Liver (tissue), 9 donors: ENCODE results near the gene EPHA6. TPM values are rescaled to one million over a fixed set of nuclear protein-coding genes. Genes with fewer than 3 reads are reported as not detected.

ENCODE experiments used
- DNase-seq: peaks from one replicate; pipeline ENCODE4 v3.0.0-alpha.2; 2017; ENCODE audit warnings: low spot score
- H3K27ac ChIP-seq, 2 donors: one replicate each; pipeline ENCODE4 v1.7.0; 2013; ENCODE audit warnings: inconsistent platforms in 2 of 2, low read length in 2 of 2, control low read depth in 1 of 2, low read depth in 1 of 2, mild to moderate bottlenecking in 1 of 2
- H3K27me3 ChIP-seq, 4 donors: one replicate each; pipeline versions ENCODE4 v1.6.1 to v1.7.0; 2013; ENCODE audit warnings: low read length in 3 of 4, inconsistent platforms in 1 of 4, mild to moderate bottlenecking in 1 of 4, moderate library complexity in 1 of 4; ENCODE audit not compliant: control insufficient read depth in 4 of 4, insufficient read depth in 4 of 4
- H3K36me3 ChIP-seq, 4 donors: one replicate each; pipeline versions ENCODE4 v1.6.1 to v1.7.0; 2013; ENCODE audit warnings: low read length in 3 of 4, mild to moderate bottlenecking in 3 of 4, low read depth in 1 of 4, moderate library complexity in 1 of 4; ENCODE audit not compliant: control insufficient read depth in 4 of 4, insufficient read depth in 3 of 4
- H3K4me1 ChIP-seq, 4 donors: one replicate each; pipeline versions ENCODE4 v1.6.1 to v1.7.0; 2013; ENCODE audit warnings: low read length in 3 of 4, mild to moderate bottlenecking in 3 of 4, moderate library complexity in 1 of 4; ENCODE audit not compliant: control insufficient read depth in 4 of 4, insufficient read depth in 4 of 4
- H3K4me3 ChIP-seq, 3 donors: one replicate each; pipeline versions ENCODE4 v1.6.1 to v1.7.0; 2013; ENCODE audit warnings: low read length in 3 of 3, control low read depth in 1 of 3, low read depth in 1 of 3, mild to moderate bottlenecking in 1 of 3
- H3K9ac ChIP-seq, 2 donors: one replicate each; pipeline ENCODE4 v1.7.0; 2013; ENCODE audit warnings: low read length in 2 of 2, mild to moderate bottlenecking in 2 of 2, moderate library complexity in 2 of 2, control low read depth in 1 of 2, low read depth in 1 of 2
- H3K9me3 ChIP-seq, 4 donors: one replicate each; pipeline versions ENCODE4 v1.6.1 to v1.7.0; 2013; ENCODE audit warnings: low read length in 3 of 4; ENCODE audit not compliant: control insufficient read depth in 4 of 4
- ATF3 ChIP-seq: IDR thresholded peaks from 2 replicates; pipeline ENCODE4 v1.6.1; 2016; ENCODE audit warnings: antibody characterized with exemption
- CTCF ChIP-seq: fragments of 150-350 bp; IDR thresholded peaks from 2 replicates; pipeline ENCODE4 v1.5.1; 2017; ENCODE audit warnings: improper control_type of control experiment, low read depth, low read length; ENCODE audit not compliant: missing input control
- EGR1 ChIP-seq, 2 donors: IDR thresholded peaks; 2 replicates each; pipeline ENCODE4 v1.6.1; 2016 to 2018; ENCODE audit warnings: antibody characterized with exemption in 2 of 2, low read depth in 2 of 2
- FOXA1 ChIP-seq: IDR thresholded peaks from 2 replicates; pipeline ENCODE4 v1.6.1; 2016; ENCODE audit warnings: antibody characterized with exemption
- FOXA2 ChIP-seq: IDR thresholded peaks from 2 replicates; pipeline ENCODE4 v1.6.1; 2016; ENCODE audit warnings: antibody characterized with exemption
- GABPA ChIP-seq, 2 donors: IDR thresholded peaks in 1 of 2; conservative IDR thresholded peaks in 1 of 2; 2 replicates each; pipeline ENCODE4 v1.6.1; 2016; ENCODE audit warnings: antibody characterized with exemption in 2 of 2, mild to moderate bottlenecking in 1 of 2, moderate library complexity in 1 of 2
- HNF4A ChIP-seq, 2 donors: conservative IDR thresholded peaks; 2 replicates each; pipeline ENCODE4 v1.6.1; 2016; ENCODE audit warnings: antibody characterized with exemption in 2 of 2, mild to moderate bottlenecking in 2 of 2
- HNF4G ChIP-seq: IDR thresholded peaks from 2 replicates; pipeline ENCODE4 v1.6.1; 2016; ENCODE audit warnings: antibody characterized with exemption
- JUND ChIP-seq, 2 donors: IDR thresholded peaks; 2 replicates each; pipeline ENCODE4 v1.6.1; 2016; ENCODE audit warnings: antibody characterized with exemption in 2 of 2
- MAX ChIP-seq: IDR thresholded peaks from 2 replicates; pipeline ENCODE4 v1.6.1; 2016; ENCODE audit warnings: antibody characterized with exemption
- NR2F2 ChIP-seq: IDR thresholded peaks from 2 replicates; pipeline ENCODE4 v1.6.1; 2016; ENCODE audit warnings: antibody characterized with exemption
- RAD21 ChIP-seq, 2 donors: IDR thresholded peaks; 2 replicates each; pipeline ENCODE4 v1.6.1; 2016; ENCODE audit warnings: antibody characterized with exemption in 2 of 2, mild to moderate bottlenecking in 2 of 2
- REST ChIP-seq: IDR thresholded peaks from 2 replicates; pipeline ENCODE4 v1.6.1; 2016; ENCODE audit warnings: antibody characterized with exemption, mild to moderate bottlenecking
- RXRA ChIP-seq, 2 donors: IDR thresholded peaks; 2 replicates each; pipeline ENCODE4 v1.6.1; 2017 to 2018; ENCODE audit warnings: antibody characterized with exemption in 2 of 2, mild to moderate bottlenecking in 1 of 2
- SP1 ChIP-seq: IDR thresholded peaks from 2 replicates; pipeline ENCODE4 v1.6.1; 2018; ENCODE audit warnings: antibody characterized with exemption, mild to moderate bottlenecking
- TAF1 ChIP-seq: conservative IDR thresholded peaks from 2 replicates; pipeline ENCODE4 v1.6.1; 2016; ENCODE audit warnings: antibody characterized with exemption, mild to moderate bottlenecking
- YY1 ChIP-seq: IDR thresholded peaks from 2 replicates; pipeline ENCODE4 v1.6.1; 2016; ENCODE audit warnings: antibody characterized with exemption, mild to moderate bottlenecking
- ZBTB33 ChIP-seq: IDR thresholded peaks from 2 replicates; pipeline ENCODE4 v1.6.1; 2016; ENCODE audit warnings: antibody characterized with exemption
- WGBS: extraction: QIAGEN DNeasy Blood & Tissue Kit; methylation state at CpG from one replicate; pipeline ENCODE4 v1.1.7; 2013; 5-methylcytosine and 5-hydroxymethylcytosine counted together
- polyA plus RNA-seq, 2 donors: library from polyadenylated mRNA; stranded (reverse) in 1 of 2; unstranded in 1 of 2; fragments of 200-250 nt in 1 of 2; fragments of >200 nt in 1 of 2; fragmentation: Nextera tagmentation in 1 of 2; extraction: Ambion mirVana in 1 of 2; gene quantifications; one replicate each; pipeline versions ENCODE4 v1.2.1 to v1.2.3, GENCODE V29; 2013 to 2015
- total RNA-seq, 2 donors: library from RNA; depleted of rRNA; stranded (reverse); fragments of >200 nt; gene quantifications; one replicate each; pipeline ENCODE4 v1.2.3, GENCODE V29; 2014
- donor health status: healthy.
- donor health status: healthy.
- donor health status: healthy.
- donor health status: healthy.
- donor health status: healthy.

The EPHA6 gene
- total and polyA plus RNA-seq, 4 donors, result 0.05 to 0.17 (median 0.05) TPM; not detected in 1

GRCh38 chr3:97713634-97714033 is 899.2 kb downstream of the EPHA6 start:
- no peak overlapping the region for H3K9ac ChIP-seq
- no peaks in the 10 kb centered on the region for H3K4me1 ChIP-seq
- H3K9me3 ChIP-seq, result no peaks in the 10 kb centered on the region
- no peaks in the 10 kb centered on the region for H3K36me3 ChIP-seq
- H3K27me3 ChIP-seq, result no peaks in the 10 kb centered on the region
- 52% methylated on average over 1 of the region's 1 CpG for WGBS
- no peak overlapping the region for H3K27ac ChIP-seq
- TF ChIP-seq ATF3, result no peak
- no peak for TF ChIP-seq TAF1
- no peak for TF ChIP-seq RXRA (IDR thresholded peaks at IDR 0.05)
- TF ChIP-seq JUND (IDR thresholded peaks at IDR 0.05), result no peak
- no peak for TF ChIP-seq HNF4A (conservative IDR thresholded peaks at IDR 0.05)
- TF ChIP-seq SP1, result no peak
- no peak for TF ChIP-seq REST
- TF ChIP-seq MAX, result no peak
- TF ChIP-seq GABPA (IDR thresholded peaks at IDR 0.05 in 1 of 2, conservative IDR thresholded peaks at IDR 0.05 in 1 of 2), result no peak
- no peak for TF ChIP-seq CTCF
- TF ChIP-seq NR2F2, result no peak
- no peak for TF ChIP-seq HNF4G
- no peak for TF ChIP-seq FOXA1
- no peak for TF ChIP-seq RAD21 (IDR thresholded peaks at IDR 0.05)
- TF ChIP-seq EGR1 (IDR thresholded peaks at IDR 0.05; ENCODE audit: low read depth in 2 of 2), result no peak
- TF ChIP-seq YY1, result no peak
- TF ChIP-seq ZBTB33, result no peak
- TF ChIP-seq FOXA2, result no peak
- no peak for DNase-seq
- H3K4me3 ChIP-seq, result no peak overlapping the region
